COLO829 (cell line): ENCODE measurements around the gene FOXF2.

Experiments used
- DNase-seq: peaks from one replicate; pipeline ENCODE4 v3.0.0; 2012; ENCODE audit warnings: low spot score

FOXF2 gene

DNA sequence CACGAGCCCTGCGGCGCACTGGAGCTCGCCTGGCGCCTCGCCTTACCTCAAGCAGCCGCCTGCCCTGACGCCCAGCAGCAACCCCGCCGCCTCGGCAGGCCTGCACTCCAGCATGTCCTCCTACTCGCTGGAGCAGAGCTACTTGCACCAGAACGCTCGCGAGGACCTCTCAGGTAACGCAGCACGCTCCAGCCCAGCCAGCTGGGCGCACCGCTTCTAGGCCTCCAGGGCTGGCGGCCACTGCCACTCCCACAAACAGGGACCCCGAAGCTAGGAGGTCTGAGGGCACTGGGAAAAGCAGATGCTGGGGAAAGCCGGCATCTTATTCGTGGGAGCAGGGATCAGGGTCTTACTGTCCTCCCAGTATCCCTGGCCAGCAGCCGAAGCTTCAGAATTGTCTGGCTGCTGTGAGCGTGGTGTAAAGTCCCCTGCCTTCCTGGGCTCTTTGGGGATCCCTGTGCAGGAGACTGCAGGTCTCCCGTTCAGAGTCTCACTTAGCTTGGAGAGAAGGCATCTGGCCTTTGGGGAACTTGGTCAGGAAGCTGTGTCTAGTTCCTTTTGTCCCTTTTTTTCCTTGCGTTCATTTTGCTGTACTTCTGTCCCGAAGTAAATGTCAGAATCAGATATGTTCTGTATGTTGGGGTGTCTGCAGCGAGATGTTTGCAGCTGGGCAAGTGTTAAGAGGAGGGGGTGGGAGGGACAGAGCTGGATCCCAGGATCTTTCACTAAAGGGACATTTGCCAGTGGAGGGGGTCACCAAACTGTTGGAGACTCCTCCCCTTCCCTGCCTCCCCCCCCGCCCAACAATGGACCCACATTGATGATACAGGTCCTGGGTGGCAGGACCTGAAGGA lies 1.8 kb downstream of the FOXF2 start:
- no peak for DNase-seq

DNA sequence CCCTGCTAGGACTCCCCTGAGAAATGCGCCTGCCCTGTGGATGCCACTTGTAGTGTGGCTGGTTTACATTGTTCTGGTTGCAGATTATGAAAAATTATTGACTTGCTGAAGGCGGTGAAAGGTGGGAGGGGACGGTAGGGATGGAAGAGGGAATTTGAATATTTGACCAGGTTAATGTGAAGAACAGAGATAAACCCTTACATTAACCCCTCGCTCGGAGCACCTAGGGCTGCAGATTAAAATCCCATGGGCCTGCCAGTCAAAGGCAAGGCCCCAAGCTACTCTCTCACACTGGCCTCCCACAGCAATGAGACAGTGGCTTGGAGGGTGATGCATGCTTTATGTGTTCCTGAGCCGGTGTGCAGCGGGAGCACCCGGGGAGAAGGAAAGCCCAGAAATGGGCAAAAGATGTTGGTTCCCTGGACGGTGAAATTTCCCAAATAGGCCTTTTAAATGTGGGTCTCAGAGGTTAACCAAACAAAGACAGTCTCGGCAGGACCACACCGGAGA lies 2.5 kb downstream of the FOXF2 start:
- DNase-seq: no peak

DNA sequence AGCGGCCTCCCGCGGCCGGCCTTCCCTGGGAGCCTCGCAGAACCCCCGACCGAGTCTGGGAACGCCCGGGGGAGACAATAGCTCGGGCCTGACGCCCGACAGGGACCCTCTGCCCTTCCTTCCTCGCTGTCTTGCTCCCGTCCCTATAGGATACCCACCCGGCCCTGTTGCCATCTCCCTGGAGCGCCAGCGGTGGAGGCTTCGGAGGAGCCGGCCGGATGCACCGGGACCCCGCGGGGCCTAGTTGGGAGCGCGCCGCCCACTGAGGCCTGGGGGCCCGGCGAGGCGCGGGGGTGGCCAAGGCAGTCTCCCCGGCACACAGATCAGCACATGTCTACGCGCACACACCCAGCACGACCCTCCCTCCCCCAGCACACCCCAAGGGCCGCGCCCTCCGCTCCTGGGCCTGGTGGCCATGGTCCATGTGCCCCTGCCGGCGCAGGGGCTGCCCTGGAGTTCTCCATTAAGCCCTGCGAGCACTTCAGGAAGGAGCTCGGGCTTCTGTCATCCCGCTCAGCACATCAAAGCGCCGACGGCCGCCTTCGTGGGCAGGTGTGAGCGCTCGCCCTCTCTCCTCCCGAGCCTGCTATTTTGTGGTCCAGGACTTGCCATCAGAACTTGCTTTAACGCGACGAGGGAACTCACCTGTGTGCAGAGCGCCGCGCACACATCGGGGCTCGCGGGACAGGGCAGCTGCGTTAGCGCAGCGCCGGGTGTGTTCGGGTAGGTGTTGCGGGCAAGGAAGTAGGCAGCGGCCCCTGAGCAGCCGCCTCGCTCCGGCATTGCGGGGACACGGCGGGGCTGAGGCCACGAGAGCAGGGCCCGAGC lies 3.7 kb downstream of the FOXF2 start:
- no peak for DNase-seq

DNA sequence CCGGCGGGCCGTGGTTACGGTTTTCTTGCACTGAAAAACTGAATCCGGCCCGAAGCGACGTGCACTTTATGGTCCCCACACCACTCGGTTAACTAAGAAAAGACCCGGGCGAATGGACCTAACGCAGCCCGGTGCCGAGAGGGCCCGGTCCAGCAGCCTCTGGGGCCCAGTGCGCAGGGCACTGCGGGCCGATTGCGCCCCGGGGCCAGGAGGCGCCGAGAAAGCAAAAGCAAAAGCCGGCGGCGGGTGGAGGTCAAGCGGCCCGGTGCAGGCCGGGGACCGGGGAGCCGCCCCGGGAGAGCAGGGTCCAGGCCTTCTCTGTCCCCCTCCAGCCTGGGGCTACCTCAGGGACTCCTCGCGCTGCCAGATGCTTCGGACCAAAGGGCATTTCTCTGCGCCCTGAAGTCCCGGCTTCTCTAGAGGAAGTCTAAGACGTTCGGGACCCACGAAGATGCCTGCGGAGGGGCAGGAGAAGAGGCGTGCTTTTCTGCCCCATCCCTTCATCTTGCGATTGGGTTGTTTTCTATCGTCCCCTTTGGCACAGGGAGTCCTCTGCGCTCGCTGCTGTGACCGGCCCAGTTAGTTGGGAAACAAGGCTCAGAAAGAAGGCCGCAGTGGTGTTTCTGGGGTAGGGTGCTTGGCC lies 4.4 kb downstream of the FOXF2 start:
- no peak for DNase-seq

DNA sequence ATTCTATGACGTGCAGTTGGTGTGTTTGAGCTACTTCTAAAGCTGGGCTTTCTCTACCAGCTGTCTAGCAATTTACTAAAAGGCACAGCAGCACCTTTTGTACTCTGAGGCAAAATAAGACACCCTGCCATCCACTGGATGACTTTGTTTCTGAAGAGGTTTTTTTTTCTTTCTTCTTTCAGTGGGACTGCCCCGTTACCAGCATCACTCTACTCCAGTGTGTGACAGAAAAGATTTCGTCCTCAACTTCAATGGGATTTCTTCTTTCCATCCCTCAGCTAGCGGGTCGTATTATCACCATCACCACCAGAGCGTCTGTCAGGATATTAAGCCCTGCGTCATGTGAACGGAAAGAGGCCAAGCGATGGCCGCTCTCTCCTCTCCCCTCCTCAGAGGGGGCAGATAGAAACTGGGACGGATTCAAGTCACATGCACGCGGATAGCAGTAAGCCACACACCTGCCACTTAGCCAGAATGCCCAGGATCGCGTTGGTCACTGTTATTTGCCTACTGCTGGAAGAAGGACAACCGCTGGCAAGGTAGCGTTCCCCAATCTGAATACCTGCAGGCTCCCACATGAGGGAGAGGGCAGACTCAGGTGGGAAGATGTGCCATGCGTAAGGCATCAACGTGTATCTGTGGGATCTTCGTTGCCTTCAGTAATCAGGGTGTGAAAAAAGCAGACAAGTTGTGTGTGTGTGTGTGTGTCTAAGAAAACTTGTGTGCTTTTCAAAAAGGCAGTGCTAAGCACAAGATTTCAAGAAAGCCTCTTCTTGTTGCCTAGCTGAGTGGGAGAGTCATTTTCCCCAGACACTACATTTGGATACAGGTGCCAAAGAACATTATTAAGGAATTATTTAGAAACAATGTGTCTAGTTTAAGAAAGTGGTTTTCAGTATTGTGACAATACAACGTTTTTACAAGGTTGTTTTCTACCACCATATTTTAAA lies 5.4 kb downstream of the FOXF2 start:
- no peak for DNase-seq

DNA sequence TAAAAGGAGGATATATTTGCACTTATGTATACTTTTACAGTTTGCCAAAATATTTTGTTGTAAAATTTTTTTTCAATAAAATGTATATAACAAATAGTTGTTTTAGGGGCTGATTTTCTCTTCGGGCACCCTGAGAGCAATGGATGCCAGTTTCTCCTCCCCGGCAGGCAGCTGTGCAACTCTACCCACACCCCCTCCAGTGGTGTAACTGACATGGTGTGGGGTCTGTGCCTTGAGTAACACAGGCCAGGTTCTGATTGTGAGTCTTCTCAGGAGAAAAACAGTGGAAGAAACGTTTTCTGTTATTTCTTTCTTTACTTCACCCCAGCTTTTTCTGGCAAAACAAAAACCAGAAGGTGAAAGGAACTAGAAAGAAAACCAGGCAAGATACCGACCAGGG lies 6.1 kb downstream of the FOXF2 start:
- no peak for DNase-seq

DNA sequence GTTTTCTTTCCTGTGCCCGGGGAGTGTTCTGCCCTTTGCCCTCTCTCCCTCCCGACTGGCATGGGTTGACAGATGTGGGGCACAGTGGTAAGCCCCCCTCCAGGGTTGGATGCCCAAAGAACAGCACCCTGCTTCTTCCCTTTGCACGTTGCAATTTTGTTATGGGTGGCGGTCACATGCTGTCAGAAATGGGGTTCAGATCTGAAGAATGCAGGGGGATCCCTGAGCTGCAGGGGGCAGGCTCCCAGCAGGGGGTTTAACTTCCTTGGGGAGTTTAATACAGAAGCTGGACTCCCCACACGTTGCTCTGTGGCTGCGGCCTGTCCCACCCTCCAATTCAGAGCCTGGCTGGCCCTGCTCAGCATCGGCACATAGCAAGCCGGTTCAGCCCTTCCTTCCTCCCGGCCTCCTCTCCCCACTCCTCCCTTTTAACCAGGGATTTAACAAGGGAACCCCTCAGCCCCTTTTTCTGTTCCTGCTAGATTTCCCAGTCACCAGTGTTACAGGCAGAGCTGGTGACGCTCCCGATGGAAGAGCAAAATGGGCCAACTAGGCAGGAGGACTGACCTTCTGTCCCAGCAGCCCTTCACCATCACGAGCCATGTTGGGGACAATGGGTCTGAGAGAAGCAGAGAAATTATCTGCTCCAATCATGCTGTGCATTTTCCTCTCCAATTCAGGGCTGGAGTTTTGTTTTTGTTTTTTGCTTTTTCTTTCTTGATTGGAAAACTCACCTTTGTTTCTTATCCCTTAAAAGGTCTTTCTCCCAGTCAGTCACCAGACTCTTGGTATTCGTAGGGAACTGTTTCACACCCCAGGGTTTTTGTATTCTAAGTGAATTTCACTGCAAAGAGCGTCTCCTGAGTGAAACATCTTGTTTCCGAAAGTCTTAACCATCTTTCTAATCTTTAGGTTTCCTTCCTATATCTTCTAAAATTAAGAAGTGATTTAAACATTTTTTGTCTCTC lies 6.8 kb downstream of the FOXF2 start:
- no peak for DNase-seq

DNA sequence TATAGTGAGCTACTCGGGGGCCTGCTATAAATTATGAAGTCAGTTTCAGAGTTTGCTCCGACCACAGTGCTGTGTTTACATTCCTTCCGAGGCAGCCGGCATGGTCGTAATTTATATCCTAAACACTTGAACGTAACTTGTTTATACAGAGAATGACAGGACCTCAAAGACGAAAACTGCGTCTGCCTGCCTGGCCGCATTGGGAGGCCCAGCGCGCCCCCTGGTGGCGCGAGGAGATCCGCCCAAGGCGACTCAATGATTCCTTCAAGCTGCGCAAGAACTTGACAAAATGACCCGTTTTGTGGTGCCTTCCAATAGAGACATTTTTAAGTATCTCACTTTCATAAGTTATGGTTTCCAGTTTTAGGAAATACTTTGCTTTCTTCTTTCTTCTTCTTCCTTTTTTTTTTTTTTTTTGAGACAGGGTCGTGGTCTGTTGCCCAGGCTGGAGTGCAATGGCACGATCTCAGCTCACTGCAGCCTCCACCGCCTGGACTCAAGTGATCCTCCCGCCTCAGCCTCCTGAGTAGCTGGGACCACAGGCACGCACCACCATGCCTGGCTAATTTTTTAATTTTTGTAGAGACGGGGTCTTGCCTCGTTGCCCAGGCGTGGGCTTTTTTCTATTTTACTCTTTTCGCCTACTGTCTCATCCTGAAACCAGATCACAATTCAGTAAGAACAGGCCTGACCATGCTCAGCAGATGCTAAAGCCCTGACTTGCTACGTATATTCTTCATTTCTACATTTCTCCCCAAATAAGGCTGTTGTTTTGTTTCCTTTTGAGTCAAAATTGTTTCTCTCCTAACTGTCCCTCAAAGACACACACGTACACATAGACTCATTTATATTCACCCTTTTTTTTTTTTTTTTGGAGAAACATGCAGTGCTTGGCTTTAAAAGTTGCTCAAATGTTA lies 7.8 kb downstream of the FOXF2 start:
- DNase-seq: peak; percentile 80

DNA sequence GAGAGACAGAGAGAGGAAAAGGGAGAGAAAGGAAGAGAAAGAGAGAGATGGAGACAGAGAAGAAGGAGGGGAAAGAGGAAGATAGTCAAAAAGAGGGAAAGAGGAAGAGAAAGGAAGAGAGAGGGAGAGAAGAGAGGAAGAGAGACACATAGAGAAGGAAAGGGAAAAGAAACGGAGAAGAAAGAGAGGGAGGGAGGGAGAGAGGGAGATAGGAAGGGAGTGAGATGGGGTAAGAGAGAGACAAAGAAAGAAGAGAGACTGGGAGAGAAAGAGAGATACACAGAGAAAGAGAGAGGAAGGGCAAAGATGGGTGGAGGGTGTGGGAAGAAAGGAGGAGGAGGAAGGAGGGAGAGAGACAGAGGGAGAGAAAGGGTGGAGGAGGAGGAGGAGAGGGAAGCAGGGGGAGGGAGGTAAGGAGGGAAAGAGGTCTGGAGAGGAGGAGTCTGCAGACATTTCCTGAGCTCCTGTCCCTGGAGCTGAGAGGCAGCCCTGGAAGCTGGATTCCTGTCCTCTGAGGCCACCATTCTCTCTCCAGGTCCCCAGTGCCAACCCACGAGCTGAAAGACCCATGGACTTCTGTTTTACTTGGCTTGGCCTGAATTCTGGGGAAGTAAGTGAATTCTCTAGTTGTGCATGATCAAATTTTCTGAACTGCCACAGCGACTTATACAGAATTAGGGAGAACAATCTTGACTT lies 9.9 kb downstream of the FOXF2 start:
- DNase-seq: no peak

DNA sequence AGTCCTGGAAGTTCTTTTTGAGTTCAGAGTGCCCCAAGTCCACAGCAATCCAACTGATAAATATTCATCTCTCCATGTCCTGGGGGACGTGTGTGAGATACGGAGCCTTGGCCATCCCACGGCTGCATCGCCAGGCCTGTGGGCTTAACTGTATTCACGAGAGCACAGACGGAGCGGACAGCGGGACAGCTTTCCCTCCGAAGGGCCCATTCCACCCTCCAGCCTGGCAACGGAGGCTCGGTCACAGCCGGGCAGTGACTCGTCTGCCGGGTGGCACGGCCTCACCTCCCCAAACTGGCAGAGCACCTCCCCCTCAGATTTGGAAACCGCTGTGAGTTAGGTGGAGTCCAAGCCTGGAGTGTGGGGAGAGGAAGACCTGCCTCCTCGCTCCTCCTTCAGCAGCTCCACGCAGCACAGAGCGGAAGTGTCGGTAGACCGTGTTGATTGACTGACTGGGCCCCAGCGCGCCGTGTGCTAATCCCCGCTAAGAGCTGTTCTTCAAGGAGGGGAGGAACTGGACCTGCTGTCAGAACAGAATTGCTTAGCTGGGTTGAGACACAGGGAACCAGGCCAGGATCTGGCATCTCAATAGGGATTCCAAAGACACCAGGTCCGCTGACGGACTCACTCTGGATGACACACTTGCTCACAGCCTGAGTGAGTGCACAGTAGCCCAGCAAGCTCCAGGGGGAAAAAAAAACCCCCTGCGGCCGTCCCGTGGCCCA lies 10.9 kb downstream of the FOXF2 start:
- no peak for DNase-seq

DNA sequence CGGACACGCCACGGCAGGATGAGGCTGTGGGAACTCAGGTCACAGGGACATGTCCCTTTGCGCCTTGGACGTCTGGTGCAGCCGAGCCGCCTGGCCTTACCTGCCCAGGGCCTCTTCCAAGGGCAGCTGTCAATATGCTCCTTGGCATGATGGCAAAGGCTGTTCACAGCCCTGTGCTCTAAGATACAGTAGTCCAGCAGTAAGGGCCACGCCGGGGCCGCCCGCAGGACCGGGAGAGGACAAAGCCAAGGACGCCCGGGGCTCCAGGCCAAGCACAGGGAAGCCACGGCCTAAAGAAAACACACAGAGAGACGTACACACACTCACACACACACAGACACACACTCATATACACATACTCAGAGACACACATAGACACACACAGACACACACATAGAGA lies 13.0 kb downstream of the FOXF2 start:
- no peak for DNase-seq

DNA sequence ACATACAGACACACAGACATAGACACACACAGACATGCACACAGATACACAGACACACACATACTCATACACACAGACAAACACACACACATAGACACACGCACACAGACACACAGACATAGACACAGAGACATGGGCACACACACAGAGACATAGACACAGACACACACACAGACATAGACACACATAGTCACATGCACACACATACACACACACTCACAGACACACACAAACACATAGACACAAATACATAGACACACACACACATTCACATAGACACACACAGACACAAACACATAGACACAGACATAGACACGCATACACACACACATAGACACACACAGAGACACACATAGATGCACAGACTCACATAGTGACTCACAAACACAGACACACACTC lies 13.5 kb downstream of the FOXF2 start:
- DNase-seq: no peak

DNA sequence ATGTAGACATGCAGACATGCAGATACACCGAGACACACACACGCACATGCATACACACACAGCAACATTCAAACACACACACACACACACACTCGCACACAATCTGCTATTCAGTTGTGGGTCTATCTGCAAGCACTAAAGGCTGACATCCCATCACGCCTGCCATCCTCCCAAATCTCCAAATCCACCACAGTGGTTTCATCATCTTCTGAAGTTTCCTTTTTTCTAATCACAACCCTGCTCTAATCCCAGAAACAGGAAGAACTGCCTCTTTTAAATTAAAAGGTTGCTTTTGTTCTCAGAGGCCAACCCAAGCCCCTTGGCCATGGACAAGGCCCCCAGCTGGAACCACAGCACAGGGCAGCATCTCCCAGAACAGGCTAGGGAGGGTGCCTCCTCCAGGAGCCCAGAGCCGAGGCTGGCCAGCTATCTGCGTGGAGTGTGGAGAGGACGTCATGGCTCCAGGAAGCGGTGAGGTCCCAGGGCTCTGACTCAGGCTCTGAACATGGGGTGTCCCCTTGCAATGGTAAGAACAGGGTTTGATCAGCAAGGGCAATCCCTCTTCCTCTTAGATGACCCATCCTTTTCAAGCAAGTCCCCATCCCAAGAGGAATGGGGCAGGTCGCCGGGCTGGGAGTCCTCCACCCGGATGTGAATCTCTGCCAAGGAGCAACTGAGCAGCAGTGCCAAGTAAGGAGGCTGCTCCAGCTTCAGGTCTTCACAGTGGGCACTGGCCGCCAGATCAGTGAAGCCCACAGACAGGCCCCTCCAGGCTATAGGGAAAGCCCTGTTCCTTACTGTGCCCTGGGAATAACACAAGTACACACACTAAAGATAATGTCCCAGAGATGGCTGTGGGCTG lies 14.7 kb downstream of the FOXF2 start:
- no peak for DNase-seq

DNA sequence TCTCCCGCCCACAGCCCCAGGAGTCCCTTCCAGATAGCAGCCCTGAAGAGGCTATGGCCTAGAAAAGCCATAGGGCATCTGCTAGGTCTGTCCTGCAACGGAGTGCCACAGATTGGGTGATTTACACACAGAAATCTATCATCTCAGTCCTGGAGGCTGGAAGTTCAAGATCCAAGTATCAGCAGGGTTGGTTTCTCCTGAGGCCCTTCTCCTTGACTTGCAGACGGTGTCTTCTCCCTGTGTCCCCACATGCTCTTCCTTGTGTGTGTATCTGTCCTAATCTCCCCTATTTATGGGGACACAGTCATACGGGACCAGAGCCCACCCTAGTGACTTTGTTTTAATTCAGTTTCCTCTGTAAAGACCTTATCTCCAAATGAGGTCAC lies 15.3 kb downstream of the FOXF2 start:
- no peak for DNase-seq

DNA sequence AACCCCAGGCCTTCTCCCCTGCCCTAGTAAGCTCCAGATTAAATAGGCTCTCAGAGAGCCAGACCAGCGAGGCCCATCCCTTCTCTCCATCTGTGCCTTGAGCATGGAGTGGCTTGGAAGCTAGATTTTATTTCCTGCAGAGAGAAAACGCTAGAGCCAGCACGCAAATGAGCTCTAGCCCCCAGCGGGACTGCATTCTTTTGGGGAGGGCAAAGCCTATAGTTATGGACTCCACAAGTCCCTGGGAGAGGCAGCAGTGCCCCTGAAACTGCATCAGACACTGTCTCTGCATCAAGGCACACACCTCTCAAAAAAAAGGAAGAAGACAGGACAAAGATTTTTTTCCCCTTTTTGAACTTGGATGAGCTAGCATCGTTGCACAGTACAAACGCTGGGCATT lies 15.8 kb downstream of the FOXF2 start:
- DNase-seq: no peak

DNA sequence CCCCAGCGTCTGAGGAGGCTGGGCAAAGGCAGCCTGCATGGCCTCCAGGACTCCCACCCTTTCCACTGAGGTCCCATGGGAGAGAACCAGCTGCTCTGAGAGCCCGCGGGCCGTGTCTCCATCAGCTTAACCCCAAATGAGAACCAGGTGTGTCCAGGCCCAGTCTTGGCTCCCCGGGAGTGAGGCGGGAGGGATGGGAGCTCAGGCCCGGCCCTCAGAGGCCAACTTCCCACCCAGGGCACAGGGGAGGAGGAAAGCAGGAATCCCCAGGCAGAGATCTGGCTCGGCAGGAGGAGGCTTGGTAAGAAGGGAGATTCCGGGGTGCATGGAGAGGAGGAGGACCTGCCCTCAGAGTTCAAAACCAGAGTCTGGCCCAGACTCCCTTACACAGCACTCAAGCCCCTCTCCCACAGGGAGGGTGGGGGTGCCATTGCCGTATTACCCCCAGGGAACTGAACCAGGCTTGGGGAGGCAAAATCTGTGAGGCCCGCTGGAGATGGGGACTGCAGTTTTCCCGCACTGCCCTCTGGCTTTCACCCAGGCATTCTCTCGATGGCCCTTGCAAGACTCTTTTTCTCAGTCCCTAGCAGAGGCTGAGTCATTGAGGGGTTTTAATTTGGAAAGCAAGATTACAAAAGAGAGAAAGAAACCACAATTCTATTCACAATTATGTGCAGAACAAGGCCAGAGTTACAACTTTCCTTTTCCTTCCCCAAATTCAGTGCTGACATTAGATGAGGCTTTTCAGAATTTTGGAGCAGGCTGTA lies 17.1 kb downstream of the FOXF2 start:
- DNase-seq: no peak
